Nasal cavity respiratory epithelium epithelial cell of viscerocranial mucosa (primary cell): Measurements from ENCODE around the gene IL13RA1. TPM values are rescaled to one million over a fixed set of nuclear protein-coding genes. Genes with fewer than 3 reads are reported as not detected.

Experiments used
- total RNA-seq: library from RNA; depleted of rRNA; stranded (reverse); fragments of >200 nt; gene quantifications from 2 replicates; pipeline ENCODE4 v1.2.3, GENCODE V29; 2014

IL13RA1 gene
- total RNA-seq: 42.4 and 53.7 TPM in 2 replicates

DNA sequence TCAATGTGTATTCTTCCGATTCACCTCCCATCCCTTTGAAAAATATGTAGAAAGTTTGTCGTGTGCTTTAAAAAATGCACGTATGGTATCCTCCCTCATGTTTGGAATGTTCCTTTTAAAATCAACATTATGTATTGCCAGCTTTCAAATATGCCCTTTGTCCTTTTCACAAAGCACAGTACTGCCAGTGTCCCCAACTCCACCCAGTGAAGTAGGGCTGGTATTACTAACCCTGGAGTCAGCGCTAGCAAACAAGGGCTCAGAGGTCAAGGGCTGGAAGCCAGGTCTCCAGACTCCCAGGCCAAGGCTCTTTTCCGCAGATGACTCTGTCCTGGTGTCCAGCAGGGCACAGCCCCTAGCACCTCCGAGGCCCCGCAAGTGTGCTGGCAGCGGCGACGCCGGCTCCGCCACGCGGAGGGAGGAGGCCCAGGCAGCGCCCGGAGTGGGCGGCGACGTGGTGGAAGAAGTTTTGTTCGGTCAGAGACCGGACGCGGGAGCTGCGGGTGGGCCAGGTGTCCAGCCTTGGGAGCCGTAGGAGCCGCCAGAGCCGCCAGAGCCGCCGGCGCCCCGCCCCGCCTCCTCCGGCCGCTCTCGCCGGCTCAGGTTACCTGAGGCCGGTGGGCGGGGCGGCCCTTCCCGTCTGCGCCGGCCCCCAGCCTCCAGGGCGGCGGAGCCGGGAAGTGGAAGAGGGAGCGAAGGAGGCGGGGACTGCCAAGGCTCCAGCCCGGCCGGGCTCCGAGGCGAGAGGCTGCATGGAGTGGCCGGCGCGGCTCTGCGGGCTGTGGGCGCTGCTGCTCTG is at the start of gene IL13RA1:
Gene IL13RA1, plus strand, starts transcription at position 720 of the 799 bp plus-strand sequence. Its CDS starts 33 bp downstream, at position 753.

GRCh38 chrX:118823263-118824172 is 96.1 kb downstream of the IL13RA1 start, which contains the start of gene ZCCHC12:
Gene ZCCHC12, plus strand, starts transcription at chrX:118823824. Its CDS starts 1,421 bp downstream, at chrX:118825245.

Other genes with a start within 250 kb of the IL13RA1 start
- 0.36 and 2.1 TPM in 2 replicates for gene DOCK11, start 231.8 kb upstream of the IL13RA1 start, total RNA-seq
- not detected in 2 replicates for gene ZCCHC12, start 96.2 kb downstream of the IL13RA1 start, total RNA-seq
- gene LONRF3, start 247.0 kb downstream of the IL13RA1 start, total RNA-seq: 0.34 and 1.7 TPM in 2 replicates